Measurements from ENCODE around the gene ZBTB20. TPM values are rescaled to one million over a fixed set of nuclear protein-coding genes. Genes with fewer than 3 reads are reported as not detected.

Gene ZBTB20
- total RNA-seq, 6 experiments from 2014 or later, result 36.7 to 59.4 (median 46.7) TPM

GRCh38 chr3:114383875-114384557 lies 763.1 kb downstream of the ZBTB20 start:
- peak; percentile 98 to 100 (median 99) for ATAC-seq
- peak overlapping the region; percentile 60 to 79 (median 60) for H3K27ac ChIP-seq
- 20% methylated on average over 12 of the region's 12 CpGs for WGBS (ENCODE audit: insufficient coverage, low coverage, low lambda C conversion rate, missing lambda C conversion rate)

DNA sequence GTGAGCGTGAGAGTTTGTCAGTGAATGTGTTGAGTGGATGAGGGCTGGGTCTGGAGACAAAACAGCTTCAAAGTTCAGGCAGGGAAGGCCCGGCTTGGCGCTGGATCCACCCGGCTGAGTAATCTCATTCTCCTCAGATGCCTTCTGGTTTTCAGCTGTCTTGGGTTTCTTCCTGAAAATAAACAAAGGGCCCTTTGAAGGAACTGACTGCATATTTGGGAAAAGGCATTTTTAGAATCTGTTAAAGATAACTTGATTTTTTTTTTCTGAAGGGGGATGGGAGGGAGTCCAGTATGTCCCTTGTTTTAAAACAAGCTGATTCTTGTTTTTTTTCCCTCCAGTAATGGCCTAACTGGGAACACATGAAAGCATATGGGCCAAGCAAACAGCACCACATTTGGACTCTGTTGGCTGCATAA lies 766.8 kb downstream of the ZBTB20 start:
- ATAC-seq (no peak), DNase-seq (no peak)
- WGBS (ENCODE audit: insufficient coverage, low coverage, low lambda C conversion rate, missing lambda C conversion rate), result 83% methylated on average over 3 of the region's 4 CpGs
- Histone ChIP-seq H3K36me3 (peaks cover 0 to 22% (median 7%) of the 10 kb centered on the region in 4 donors), H3K27ac (no peak overlapping the region), H3K27me3 (no peaks in the 10 kb centered on the region), H3K9me3 (no peaks in the 10 kb centered on the region), H3K4me1 (peaks cover 0 to 10% (median 0%) of the 10 kb centered on the region in 4 donors), H3K4me3 (no peak overlapping the region)
- intact Hi-C loops (cut with DNase I), result no loop called here
- TF ChIP-seq POLR2A (IDR thresholded peaks at IDR 0.05) (no peak), CTCF (IDR thresholded peaks at IDR 0.05) (no peak)

More at GRCh38 chr3:114383875-114384557, 763.1 kb downstream of the ZBTB20 start:
- intact Hi-C loops (cut with DNase I), result no loop called here
- DNase-seq, result peak; percentile 74 to 90 (median 84)
- Histone ChIP-seq H3K36me3 (peaks cover 0 to 31% (median 15%) of the 10 kb centered on the region in 4 donors), H3K27me3 (no peaks in the 10 kb centered on the region), H3K9me3 (no peaks in the 10 kb centered on the region), H3K4me1 (peaks cover 0 to 10% (median 0%) of the 10 kb centered on the region in 4 donors), H3K4me3 (peak overlapping the region; percentile 4 to 12 (median 6))
- TF ChIP-seq CTCF (IDR thresholded peaks at IDR 0.05) (peak; percentile 91 to 95 (median 94)), POLR2A (IDR thresholded peaks at IDR 0.05) (no peak)

GRCh38 chr3:114379266-114379665 lies 767.8 kb downstream of the ZBTB20 start:
- H3K4me3 ChIP-seq, result no peak overlapping the region
- ATAC-seq (no peak), DNase-seq (no peak)
- no peak overlapping the region for H3K27ac ChIP-seq
- no peaks in the 10 kb centered on the region for H3K27me3 ChIP-seq
- no peaks in the 10 kb centered on the region for H3K9me3 ChIP-seq
- peaks cover 0 to 1% (median 0%) of the 10 kb centered on the region in 4 donors for H3K4me1 ChIP-seq
- peaks cover 0 to 22% (median 7%) of the 10 kb centered on the region in 4 donors for H3K36me3 ChIP-seq
- TF ChIP-seq CTCF (IDR thresholded peaks at IDR 0.05) (no peak), POLR2A (IDR thresholded peaks at IDR 0.05) (no peak)
- intact Hi-C loops (cut with DNase I), result no loop called here
- 67% methylated on average over 4 of the region's 4 CpGs for WGBS (ENCODE audit: insufficient coverage, low coverage, low lambda C conversion rate, missing lambda C conversion rate)

- intact Hi-C loops (cut with DNase I), result no loop called here
- no peak for DNase-seq
- peaks cover 0 to 22% (median 7%) of the 10 kb centered on the region in 4 donors for H3K36me3 ChIP-seq
- H3K9me3 ChIP-seq, result no peaks in the 10 kb centered on the region
- H3K4me1 ChIP-seq, result no peaks in the 10 kb centered on the region
- no peak overlapping the region for H3K27ac ChIP-seq
- no peaks in the 10 kb centered on the region for H3K27me3 ChIP-seq
- TF ChIP-seq POLR2A (IDR thresholded peaks at IDR 0.05) (no peak), CTCF (IDR thresholded peaks at IDR 0.05) (no peak)
- 84% methylated on average over 5 of the region's 5 CpGs for WGBS (ENCODE audit: insufficient coverage, low coverage, low lambda C conversion rate, missing lambda C conversion rate)
- no peak for ATAC-seq
- H3K4me3 ChIP-seq, result no peak overlapping the region
These were observed 768.3 kb downstream of the ZBTB20 start for GRCh38 chr3:114378760-114379159.

Measured in right lobe of liver (tissue), 6 donors.